ENCODE data around the gene PRKCZ. TPM values are rescaled to one million over a fixed set of nuclear protein-coding genes. Genes with fewer than 3 reads are reported as not detected.
"Not testable (repeated sequence)": the region's sequence is repeated elsewhere in the genome, so short reads cannot be mapped to it uniquely, and the experiment has no call there.

PRKCZ gene
- total RNA-seq, 2 donors from 2014 or later: 50.4 to 72.2 TPM

GRCh38 chr1:2115008-2115641 lies 64.9 kb downstream of the PRKCZ start:
- TF ChIP-seq, protein P1, sequence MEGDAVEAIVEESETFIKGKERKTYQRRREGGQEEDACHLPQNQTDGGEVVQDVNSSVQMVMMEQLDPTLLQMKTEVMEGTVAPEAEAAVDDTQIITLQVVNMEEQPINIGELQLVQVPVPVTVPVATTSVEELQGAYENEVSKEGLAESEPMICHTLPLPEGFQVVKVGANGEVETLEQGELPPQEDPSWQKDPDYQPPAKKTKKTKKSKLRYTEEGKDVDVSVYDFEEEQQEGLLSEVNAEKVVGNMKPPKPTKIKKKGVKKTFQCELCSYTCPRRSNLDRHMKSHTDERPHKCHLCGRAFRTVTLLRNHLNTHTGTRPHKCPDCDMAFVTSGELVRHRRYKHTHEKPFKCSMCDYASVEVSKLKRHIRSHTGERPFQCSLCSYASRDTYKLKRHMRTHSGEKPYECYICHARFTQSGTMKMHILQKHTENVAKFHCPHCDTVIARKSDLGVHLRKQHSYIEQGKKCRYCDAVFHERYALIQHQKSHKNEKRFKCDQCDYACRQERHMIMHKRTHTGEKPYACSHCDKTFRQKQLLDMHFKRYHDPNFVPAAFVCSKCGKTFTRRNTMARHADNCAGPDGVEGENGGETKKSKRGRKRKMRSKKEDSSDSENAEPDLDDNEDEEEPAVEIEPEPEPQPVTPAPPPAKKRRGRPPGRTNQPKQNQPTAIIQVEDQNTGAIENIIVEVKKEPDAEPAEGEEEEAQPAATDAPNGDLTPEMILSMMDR (IDR thresholded peaks at IDR 0.05): no peak
- no peak for DNase-seq
- Histone ChIP-seq H3K27ac (no peak overlapping the region), H3K9me3 (no peaks in the 10 kb centered on the region), H3K4me1 (no peaks in the 10 kb centered on the region), H3K9ac (ENCODE audit: low read depth in 2 of 2, low read length in 2 of 2) (no peak overlapping the region), H3K36me3 (no peaks in the 10 kb centered on the region), H3K27me3 (no peaks in the 10 kb centered on the region), H3K4me3 (no peak overlapping the region)
- intact Hi-C loops (cut with DNase I): no loop called here

DNA sequence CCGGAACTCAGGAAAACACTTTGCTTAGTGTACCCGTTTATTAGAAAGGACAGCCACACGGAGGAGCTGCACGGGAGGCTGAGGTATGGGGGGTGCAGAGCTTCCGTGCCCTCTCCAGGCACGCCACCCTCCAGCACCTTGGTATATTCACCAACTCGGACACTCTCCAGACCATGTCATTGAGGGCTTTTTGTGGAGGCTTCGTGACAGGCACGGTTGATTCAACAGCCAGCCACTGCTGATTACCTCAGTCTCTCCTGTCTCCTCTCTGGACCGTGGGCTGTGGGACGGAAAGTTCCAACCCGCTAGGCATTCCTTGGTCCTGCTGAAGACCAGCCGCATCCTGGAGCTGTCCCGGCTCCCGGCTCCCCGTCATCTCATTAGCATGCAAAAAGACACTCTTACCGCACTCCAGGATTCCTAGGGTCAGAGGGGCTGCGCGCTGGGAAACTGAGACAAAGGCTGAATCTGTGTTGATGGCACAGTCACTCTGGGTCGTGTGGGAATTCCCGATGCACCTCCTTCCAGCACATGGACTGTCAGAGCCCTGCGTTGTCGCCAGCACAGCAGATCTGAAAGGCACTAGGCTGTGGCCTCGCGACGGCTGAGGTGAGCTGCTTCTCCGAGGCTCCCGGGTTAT lies 65.6 kb downstream of the PRKCZ start:
- H3K9me3 ChIP-seq: no peaks in the 10 kb centered on the region
- no peaks in the 10 kb centered on the region for H3K4me1 ChIP-seq
- H3K27ac ChIP-seq: no peak overlapping the region
- no peaks in the 10 kb centered on the region for H3K36me3 ChIP-seq
- intact Hi-C loops (cut with DNase I): no loop called here
- no peak for DNase-seq
- no peaks in the 10 kb centered on the region for H3K27me3 ChIP-seq
- peak overlapping the region in 1 of 2 donors; percentile 12 for H3K9ac ChIP-seq (ENCODE audit: low read depth in 2 of 2, low read length in 2 of 2)
- TF ChIP-seq, protein P1 (IDR thresholded peaks at IDR 0.05): no peak
- H3K4me3 ChIP-seq: no peak overlapping the region

DNA sequence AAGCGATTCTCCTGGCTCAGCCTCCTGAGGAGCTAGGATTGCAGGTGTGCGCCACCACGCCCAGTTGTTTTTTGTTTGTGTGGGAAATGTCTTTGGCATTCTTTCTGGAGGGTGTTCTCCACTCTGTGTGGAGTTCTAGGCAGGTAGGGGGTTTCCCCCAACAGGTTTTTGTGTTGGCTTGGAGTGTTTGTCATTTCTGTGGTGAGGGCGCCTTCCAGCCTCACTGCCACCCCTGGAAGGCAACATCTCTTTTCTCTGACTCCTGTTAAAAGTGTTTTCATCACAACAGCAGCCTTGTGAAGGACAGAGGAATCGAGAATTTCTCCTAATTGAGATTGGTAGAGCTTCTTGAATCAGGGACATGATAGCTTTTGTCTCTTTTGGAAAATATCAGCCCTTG lies 69.7 kb downstream of the PRKCZ start:
- no peaks in the 10 kb centered on the region for H3K27me3 ChIP-seq
- H3K4me3 ChIP-seq: no peak overlapping the region
- intact Hi-C loops (cut with DNase I): no loop called here
- TF ChIP-seq, protein P1 (IDR thresholded peaks at IDR 0.05): no peak
- H3K9me3 ChIP-seq: no peaks in the 10 kb centered on the region
- no peak for DNase-seq
- H3K27ac ChIP-seq: no peak overlapping the region
- no peaks in the 10 kb centered on the region for H3K4me1 ChIP-seq
- H3K36me3 ChIP-seq: no peaks in the 10 kb centered on the region
- H3K9ac ChIP-seq (ENCODE audit: low read depth in 2 of 2, low read length in 2 of 2): no peak overlapping the region

GRCh38 chr1:2121101-2121691 lies 71.0 kb downstream of the PRKCZ start:
- no peak for DNase-seq
- H3K36me3 ChIP-seq: no peaks in the 10 kb centered on the region
- intact Hi-C loops (cut with DNase I): no loop called here
- H3K27ac ChIP-seq: no peak overlapping the region
- no peaks in the 10 kb centered on the region for H3K27me3 ChIP-seq
- no peak overlapping the region for H3K4me3 ChIP-seq
- H3K4me1 ChIP-seq: no peaks in the 10 kb centered on the region
- TF ChIP-seq, protein P1 (IDR thresholded peaks at IDR 0.05): no peak
- no peaks in the 10 kb centered on the region for H3K9me3 ChIP-seq
- no peak overlapping the region for H3K9ac ChIP-seq (ENCODE audit: low read depth in 2 of 2, low read length in 2 of 2)

GRCh38 chr1:2121794-2122193 lies 71.6 kb downstream of the PRKCZ start:
- H3K27me3 ChIP-seq; DNase-seq; H3K9me3 ChIP-seq; H3K4me3 ChIP-seq; H3K36me3 ChIP-seq; intact Hi-C loops (cut with DNase I); H3K9ac ChIP-seq (ENCODE audit: low read depth in 2 of 2, low read length in 2 of 2); H3K4me1 ChIP-seq; H3K27ac ChIP-seq: not testable (repeated sequence)

Data from colonic mucosa (tissue), 4 donors.